OCI-LY7 (cell line): ENCODE data around the gene MN1.

Experiments
- CTCF ChIP-seq: fragments of 200-600 bp; sonication (generic); conservative IDR thresholded peaks from 2 replicates; pipeline ENCODE4 v1.5.1; 2014; ENCODE audit warnings: mild to moderate bottlenecking, antibody characterized with exemption, low read length, moderate library complexity, mixed read lengths
- EZH2phosphoT487 ChIP-seq: fragments of 200-600 bp; sonication (generic); IDR thresholded peaks from 2 replicates; pipeline ENCODE4 v1.6.1; 2018; ENCODE audit warnings: low read depth, borderline replicate concordance, mild to moderate bottlenecking, mixed run types, antibody characterized with exemption, low read length, moderate library complexity, mixed read lengths

- TF ChIP-seq CTCF: no peak
- no peak for TF ChIP-seq EZH2phosphoT487
Measured at GRCh38 chr22:27731621-27732020, 69.9 kb downstream of the MN1 start.
